GM12891 (cell line): ENCODE data around the gene HMG20B.
A peak's percentile ranks its signal among the peaks of the same experiment; 100 is the strongest.

ENCODE experiments used
- DNase-seq: peaks from one replicate; pipeline ENCODE4 v3.0.0; 2011; ENCODE audit warnings: low spot score; ENCODE audit not compliant: insufficient read length
- FAIRE-seq: peaks from 2 replicates; lab custom pipeline; 2011; peaks lifted over from hg19 to GRCh38; lab: Jason Lieb, UNC
- PAX5 ChIP-seq: IDR thresholded peaks from 2 replicates; pipeline ENCODE4 v1.6.1; 2011; ENCODE audit warnings: low read length, moderate library complexity, mild to moderate bottlenecking; ENCODE audit not compliant: insufficient read depth, severe bottlenecking
- POLR2A ChIP-seq: IDR thresholded peaks from 2 replicates; pipeline ENCODE4 v1.6.1; 2011; ENCODE audit warnings: low read depth, low read length, control low read depth
- POLR2AphosphoS5 ChIP-seq: IDR thresholded peaks from 2 replicates; pipeline ENCODE4 v1.6.1; 2011; ENCODE audit warnings: low read depth, low read length, control low read depth
- POU2F2 ChIP-seq: IDR thresholded peaks from 2 replicates; pipeline ENCODE4 v1.6.1; 2011; ENCODE audit warnings: low read depth, mild to moderate bottlenecking, control low read depth, low read length, moderate library complexity
- SPI1 ChIP-seq: IDR thresholded peaks from 2 replicates; pipeline ENCODE4 v1.6.1; 2011; ENCODE audit warnings: low read depth, low read length, control low read depth
- TAF1 ChIP-seq: IDR thresholded peaks from 2 replicates; pipeline ENCODE4 v1.6.1; 2011; ENCODE audit warnings: low read depth, low read length, control low read depth

Gene HMG20B

DNA sequence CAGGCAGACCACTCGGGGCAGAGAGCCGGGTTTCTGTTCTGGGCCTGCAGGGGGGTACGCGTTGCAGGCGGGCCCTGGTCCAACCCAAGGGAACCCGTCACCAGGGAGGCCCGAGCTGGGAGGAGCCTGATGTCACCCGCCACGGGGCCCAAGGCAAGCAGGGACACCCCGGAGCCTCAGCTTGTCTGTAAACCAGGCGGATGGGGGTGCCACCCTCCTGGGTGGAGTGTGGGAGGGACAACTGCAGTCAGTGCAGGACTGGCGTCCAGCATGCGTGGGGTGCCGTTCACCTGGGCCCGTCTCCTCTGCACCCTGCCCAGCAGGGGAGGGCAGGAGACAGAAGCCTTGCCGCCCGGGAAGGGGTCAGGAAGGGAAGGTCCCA lies 46.9 kb downstream of the HMG20B start:
- FAIRE-seq = no peak
- TF ChIP-seq POLR2A = no peak
- TF ChIP-seq SPI1 = no peak
- no peak for TF ChIP-seq POLR2AphosphoS5
- no peak for TF ChIP-seq PAX5
- TF ChIP-seq TAF1 = no peak
- TF ChIP-seq POU2F2 = no peak
- no peak for DNase-seq

DNA sequence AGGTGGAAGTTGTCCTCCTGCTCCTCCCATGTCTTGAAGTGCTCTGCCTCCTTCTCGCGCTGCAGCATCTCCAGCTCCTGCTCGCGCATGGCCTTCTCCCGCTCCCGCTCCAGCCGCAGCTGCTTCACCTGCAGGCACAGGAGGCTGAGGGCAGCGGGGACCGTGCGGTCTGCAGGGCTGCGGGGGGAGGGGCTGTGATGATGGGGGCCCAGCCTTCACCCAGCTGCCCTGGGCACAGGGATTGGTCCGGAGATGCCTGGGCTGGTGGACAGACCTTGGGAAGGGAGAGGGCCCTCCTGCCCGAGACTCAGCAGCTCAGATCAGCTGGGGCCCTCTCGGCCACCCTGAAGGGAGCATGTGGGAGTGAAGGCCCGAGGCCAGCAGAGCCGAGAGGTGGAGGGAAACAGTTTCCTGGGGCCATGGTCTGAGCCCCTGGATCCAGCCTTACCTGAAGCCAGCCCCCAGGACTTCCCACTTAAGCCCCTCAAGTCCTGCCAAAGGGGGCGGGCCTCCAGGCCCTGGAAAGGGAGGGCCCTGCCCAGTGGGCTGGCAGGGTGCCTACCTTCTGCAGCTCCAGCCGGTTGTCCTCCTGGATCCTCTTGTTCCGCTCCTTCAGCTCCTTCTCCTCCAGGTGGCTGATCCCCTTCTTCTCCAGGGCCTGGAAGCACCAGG lies 47.5 kb downstream of the HMG20B start:
- TF ChIP-seq TAF1 = no peak
- no peak for TF ChIP-seq POU2F2
- no peak for TF ChIP-seq POLR2AphosphoS5
- no peak for TF ChIP-seq SPI1
- no peak for TF ChIP-seq PAX5
- no peak; the same call in 1 of the 2 replicates for TF ChIP-seq POLR2A
- DNase-seq (no peak), FAIRE-seq (no peak)

DNA sequence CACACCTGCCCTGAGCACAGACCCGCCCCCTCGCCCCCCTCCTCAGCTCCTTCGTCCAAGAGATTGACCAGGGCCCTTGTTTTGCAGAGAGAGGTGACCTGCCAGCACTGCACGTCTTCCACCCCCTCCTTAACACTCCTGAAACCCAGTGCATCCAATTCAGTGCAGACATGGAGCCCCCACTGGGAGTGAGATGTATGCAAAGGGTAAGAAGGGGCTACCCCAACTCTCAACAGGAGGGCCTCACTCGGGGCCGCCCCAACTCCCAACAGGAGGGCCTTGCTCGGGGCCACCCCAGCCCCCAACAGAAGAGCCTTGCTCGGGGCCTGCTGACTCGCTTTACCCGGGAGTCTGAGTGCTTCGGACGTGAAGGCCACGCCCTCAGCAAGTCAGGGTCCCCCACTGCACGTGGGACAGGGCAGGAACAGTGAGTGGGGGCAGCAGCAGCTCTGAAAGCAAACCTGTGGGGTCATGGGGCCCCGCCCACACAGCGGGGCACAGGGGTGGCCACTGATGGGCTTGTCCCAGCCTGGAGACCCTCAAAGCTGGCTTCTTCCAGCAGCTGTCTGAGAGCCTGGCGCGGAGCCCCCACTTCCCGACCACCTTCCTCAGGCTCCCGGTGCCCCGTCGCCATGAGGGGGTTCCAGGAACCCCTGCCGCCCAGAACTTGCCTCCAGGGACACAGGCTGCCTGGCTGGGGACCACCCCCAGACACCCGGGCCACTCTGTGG lies 48.2 kb downstream of the HMG20B start:
- no peak for TF ChIP-seq POU2F2
- no peak for FAIRE-seq
- DNase-seq = no peak

DNA sequence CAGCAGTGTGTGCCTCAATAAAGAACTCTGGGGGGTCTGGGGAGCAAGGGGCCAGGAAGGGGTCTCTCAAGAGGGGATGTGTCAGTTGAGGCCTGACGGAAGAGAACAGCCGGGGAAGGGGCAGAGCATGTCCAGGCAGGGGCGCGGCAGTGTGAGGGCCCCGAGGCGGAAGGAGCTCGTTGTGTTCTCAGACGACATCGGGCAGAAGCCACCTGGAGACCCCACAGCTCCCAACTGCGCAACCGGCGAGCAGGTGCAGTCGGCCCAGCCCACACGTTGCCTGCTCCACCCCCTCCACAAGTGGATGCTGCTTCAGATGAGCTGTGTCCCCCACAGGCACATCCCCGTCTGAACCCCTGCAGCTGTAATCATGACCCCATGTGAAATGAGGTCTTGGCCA lies 48.9 kb downstream of the HMG20B start:
- DNase-seq = no peak
- FAIRE-seq = no peak
- no peak for TF ChIP-seq PAX5
- TF ChIP-seq POLR2A = no peak
- no peak for TF ChIP-seq POLR2AphosphoS5
- no peak for TF ChIP-seq SPI1
- TF ChIP-seq TAF1 = no peak
- no peak for TF ChIP-seq POU2F2

DNA sequence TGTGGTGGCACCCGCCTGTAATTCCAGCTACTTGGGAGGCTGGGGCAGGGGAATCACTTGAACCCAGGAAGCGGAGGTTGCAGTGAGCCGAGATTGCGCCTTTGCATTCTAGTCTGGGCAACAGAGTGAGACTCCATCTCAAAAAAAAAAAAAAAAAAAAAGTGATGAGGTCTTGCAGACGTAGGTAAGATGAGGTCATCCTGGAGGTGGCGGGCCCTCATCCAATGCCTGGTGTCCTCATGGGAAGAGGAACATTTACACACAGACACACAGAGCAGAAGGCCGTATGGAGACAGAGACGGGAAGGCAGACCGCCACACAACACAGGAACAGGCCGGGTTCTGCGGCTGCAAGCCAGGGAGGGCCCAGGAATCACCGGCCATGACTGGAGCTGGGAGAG lies 49.5 kb downstream of the HMG20B start:
- no peak for TF ChIP-seq SPI1
- no peak for TF ChIP-seq PAX5
- no peak for TF ChIP-seq TAF1
- FAIRE-seq (no peak), DNase-seq (no peak)

DNA sequence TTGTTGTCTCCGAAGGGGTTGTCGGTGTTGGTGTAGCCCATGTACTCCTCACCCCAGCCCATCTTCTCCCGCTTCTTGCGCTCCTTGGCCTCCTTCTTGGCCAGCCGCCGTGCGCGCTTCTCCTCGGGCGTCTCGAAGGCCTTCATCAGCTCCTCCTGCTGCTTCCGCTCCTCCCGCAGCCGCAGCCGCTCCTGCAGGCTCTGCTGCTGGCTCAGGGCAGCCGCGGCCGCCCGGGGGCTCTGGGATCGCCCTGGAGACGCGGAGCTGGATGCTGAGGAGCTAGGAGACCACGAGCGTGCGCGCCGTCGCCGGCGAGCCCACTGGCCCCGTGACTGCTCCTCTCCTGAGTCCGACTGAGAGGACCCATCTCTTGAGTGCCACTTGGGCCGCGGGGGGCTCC lies 51.0 kb downstream of the HMG20B start:
- FAIRE-seq (no peak), DNase-seq (no peak)
- TF ChIP-seq POU2F2 = no peak
- no peak for TF ChIP-seq TAF1
- no peak for TF ChIP-seq PAX5
- no peak for TF ChIP-seq SPI1
- TF ChIP-seq POLR2AphosphoS5 = no peak
- no peak for TF ChIP-seq POLR2A

DNA sequence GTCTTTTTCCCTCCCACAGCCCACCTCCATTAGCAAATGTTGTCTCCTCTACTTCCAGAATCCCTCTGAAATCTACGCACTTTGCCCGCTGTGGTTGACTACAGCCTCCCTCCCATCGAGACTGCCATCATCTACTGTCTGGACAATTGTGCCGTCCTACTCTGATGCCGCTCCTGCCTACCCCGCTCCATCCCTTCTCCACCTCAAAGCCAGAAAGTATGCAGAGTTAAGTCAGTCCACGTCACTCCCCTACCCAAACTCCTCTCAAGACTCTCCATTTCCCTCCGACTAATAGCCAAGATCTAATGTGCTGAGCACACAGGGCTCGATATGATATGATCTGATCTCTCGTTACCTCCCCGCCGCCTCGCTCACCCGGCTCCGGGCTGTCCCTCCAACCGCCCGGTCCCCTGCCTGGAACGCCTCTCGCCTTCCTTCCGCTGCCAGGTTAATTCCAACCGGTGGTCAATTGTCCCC lies 53.3 kb downstream of the HMG20B start:
- TF ChIP-seq SPI1 (no peak), TAF1 (no peak), PAX5 (no peak)
- FAIRE-seq (peak; percentile 20), DNase-seq (no peak)

DNA sequence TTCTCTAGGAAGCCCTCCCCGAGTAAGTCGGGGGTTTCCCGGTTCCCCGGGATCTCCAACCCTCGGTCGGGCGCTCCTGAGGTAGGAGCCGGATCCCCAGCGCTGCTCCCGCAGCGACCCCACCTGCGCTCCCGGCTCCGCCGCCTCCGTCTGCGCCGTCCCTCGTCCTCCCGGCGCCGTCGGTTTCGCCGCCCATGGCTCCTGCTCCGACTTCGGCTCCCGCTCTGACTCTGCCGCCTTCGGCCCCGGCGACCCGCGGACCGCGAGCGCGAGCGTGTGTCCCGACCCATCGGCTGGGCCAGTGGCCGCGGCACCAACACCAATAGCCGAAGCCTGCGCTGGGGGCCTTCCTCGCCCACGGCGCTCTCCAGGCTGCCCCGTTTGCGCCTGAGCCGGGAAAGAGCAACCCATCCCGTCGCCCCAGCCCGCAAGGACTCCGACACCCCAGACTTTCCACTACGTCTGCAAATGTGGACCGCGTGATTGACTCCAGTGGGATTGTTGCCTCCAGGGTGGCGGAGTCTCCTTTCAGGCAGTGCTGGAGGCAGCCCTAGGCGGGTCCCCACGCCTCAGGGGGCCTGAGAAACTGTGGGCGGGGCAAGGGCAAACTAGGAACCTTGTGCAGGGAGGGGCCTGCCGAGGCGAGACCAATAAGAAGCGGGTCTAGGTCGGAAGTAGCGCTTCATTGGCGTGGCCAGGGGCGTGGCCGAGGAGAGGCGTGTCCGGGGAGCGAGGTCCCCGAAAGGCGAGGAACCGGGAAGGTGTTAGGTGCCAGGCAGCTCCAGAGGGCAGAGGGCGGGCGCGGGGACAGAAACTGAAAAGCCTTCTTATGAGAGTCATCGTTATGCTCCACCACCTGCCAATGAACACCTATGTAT lies 54.0 kb downstream of the HMG20B start, which contains the start of gene CACTIN:
Gene CACTIN (minus strand): TSS at position 318 of the 878 bp plus-strand sequence. CDS start 28 bp downstream, at position 290.
- DNase-seq (peak; percentile 100), FAIRE-seq (peak; percentile 99)
- peak; percentile 41; the same call in 1 of the 2 replicates for TF ChIP-seq SPI1
- peak; percentile 92 for TF ChIP-seq POLR2AphosphoS5
- TF ChIP-seq TAF1 = peak; percentile 68
- TF ChIP-seq POU2F2 = peak; percentile 62; the same call in 1 of the 2 replicates
- TF ChIP-seq PAX5 = peak; percentile 36
- peak; percentile 89 for TF ChIP-seq POLR2A

DNA sequence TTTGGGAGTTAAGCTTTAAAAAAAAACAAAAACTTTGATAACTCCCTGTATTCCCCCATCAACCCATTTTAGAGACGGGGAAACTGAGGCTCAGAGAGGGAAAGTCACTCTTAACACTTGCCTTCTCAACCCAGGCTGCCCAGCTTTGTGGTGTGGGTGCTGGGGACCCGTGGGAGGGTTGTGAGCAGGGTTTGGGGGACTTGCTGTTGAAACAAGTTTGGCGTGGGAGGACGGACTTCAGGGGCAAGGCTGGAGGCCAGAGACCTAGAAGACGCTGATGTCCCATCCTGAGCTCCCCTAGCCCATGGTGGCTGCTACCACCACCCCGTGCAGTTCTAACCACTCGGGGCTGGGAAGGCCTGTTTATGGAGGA lies 54.6 kb downstream of the HMG20B start:
- FAIRE-seq (no peak), DNase-seq (no peak)

More for the DNA sequence above, 54.6 kb downstream of the HMG20B start:
- TF ChIP-seq TAF1 (no peak), POLR2AphosphoS5 (no peak), POU2F2 (no peak), POLR2A (no peak), PAX5 (no peak), SPI1 (no peak)
